SK-N-SH (cell line): Measurements from ENCODE around the gene TDRD10. TPM values are rescaled to one million over a fixed set of nuclear protein-coding genes. Genes with fewer than 3 reads are reported as not detected.

Source experiments
- CTCF ChIA-PET: fragments of 300-600, 350-600 bp; formaldehyde crosslinking; extraction: SDS; loops from one replicate; lab custom pipeline; 2021; lab: Yijun Ruan, JAX
- POLR2A ChIA-PET: fragments of 350-600 bp; sonication (Branson Sonifier 250); formaldehyde crosslinking; extraction: SDS; loops from one replicate; lab custom pipeline; 2020; ENCODE audit warnings: antibody characterized with exemption, inconsistent platforms; lab: Yijun Ruan, JAX
- DNase-seq: peaks from one replicate; pipeline ENCODE4 v3.0.0; 2012
- H2AFZ ChIP-seq: fragments of 200-600 bp; sonication (generic); 2 replicates; pipeline ENCODE4 v1.8.1; 2016; ENCODE audit warnings: antibody characterized with exemption, mild to moderate bottlenecking, low read depth
- H3F3A ChIP-seq: fragments of 200-600 bp; sonication (generic); replicated peaks from 2 replicates; pipeline ENCODE3; 2016; ENCODE audit warnings: antibody characterized with exemption, mild to moderate bottlenecking; ENCODE audit not compliant: insufficient read depth
- H3K27ac ChIP-seq, 2 experiments: fragments of 200-500 bp in 1 of 2; fragments of 200-600 bp in 1 of 2; sonication (Bioruptor generic) in 1 of 2; sonication (generic), shearing (Covaris generic) in 1 of 2; 2 replicates each; pipeline versions ENCODE4 v1.5.1 to v1.6.1; 2014 to 2016; ENCODE audit warnings: low read depth in 2 of 2, inconsistent platforms in 1 of 2, low read length in 1 of 2, mild to moderate bottlenecking in 1 of 2, mixed read lengths in 1 of 2
- H3K27me3 ChIP-seq: fragments of 200-600 bp; sonication (generic), shearing (Covaris generic); 2 replicates; pipeline ENCODE4 v1.6.1; 2016; ENCODE audit warnings: mixed run types; ENCODE audit not compliant: insufficient read depth
- H3K36me3 ChIP-seq, 2 experiments: fragments of 200-500 bp in 1 of 2; fragments of 200-600 bp in 1 of 2; sonication (Bioruptor generic) in 1 of 2; sonication (generic) in 1 of 2; replicated peaks in 1 of 2; 2 replicates each; pipeline versions ENCODE3 to v1.5.1; 2014 to 2016; ENCODE audit warnings: low read length in 1 of 2, mild to moderate bottlenecking in 1 of 2; ENCODE audit not compliant: insufficient read depth in 2 of 2, control insufficient read depth in 1 of 2
- H3K4me1 ChIP-seq, 2 experiments: fragments of 200-500 bp in 1 of 2; fragments of 200-600 bp in 1 of 2; sonication (Bioruptor generic) in 1 of 2; sonication (generic), shearing (Covaris generic) in 1 of 2; 2 replicates each; pipeline versions ENCODE4 v1.5.1 to v1.6.1; 2014 to 2016; ENCODE audit warnings: low read depth in 1 of 2, low read length in 1 of 2, mixed run types in 1 of 2; ENCODE audit not compliant: insufficient read depth in 2 of 2, control insufficient read depth in 1 of 2
- H3K4me2 ChIP-seq: fragments of 200-600 bp; sonication (generic), shearing (Covaris generic); 2 replicates; pipeline ENCODE4 v1.6.1; 2017; ENCODE audit warnings: mixed run types
- H3K4me3 ChIP-seq, 2 experiments: fragments of 200-500 bp in 1 of 2; fragments of 200-600 bp in 1 of 2; sonication (Bioruptor generic) in 1 of 2; sonication (generic), shearing (Covaris generic) in 1 of 2; 2 replicates each; pipeline versions ENCODE4 v1.5.1 to v1.8.1; 2014 to 2016; ENCODE audit warnings: low read depth in 2 of 2, inconsistent platforms in 1 of 2, low read length in 1 of 2, mild to moderate bottlenecking in 1 of 2, mixed read lengths in 1 of 2, moderate library complexity in 1 of 2
- H3K79me2 ChIP-seq: fragments of 200-600 bp; sonication (generic); 2 replicates; pipeline ENCODE4 v1.8.1; 2017; ENCODE audit warnings: mild to moderate bottlenecking; ENCODE audit not compliant: insufficient read depth
- H3K9ac ChIP-seq: fragments of 200-600 bp; sonication (generic); 2 replicates; pipeline ENCODE4 v1.6.1; 2017; ENCODE audit warnings: mixed run types
- H3K9me2 ChIP-seq: fragments of 200-600 bp; sonication (generic); 2 replicates; pipeline ENCODE4 v1.6.1; 2017; ENCODE audit warnings: mixed run types
- H3K9me3 ChIP-seq: fragments of 200-600 bp; sonication (generic); 2 replicates; pipeline ENCODE4 v1.6.1; 2017; ENCODE audit warnings: mixed run types, mild to moderate bottlenecking, moderate library complexity
- H4K20me1 ChIP-seq: fragments of 200-600 bp; sonication (generic); 2 replicates; pipeline ENCODE4 v1.6.1; 2017; ENCODE audit warnings: mild to moderate bottlenecking, mixed run types; ENCODE audit not compliant: insufficient read depth
- PBX3 ChIP-seq: IDR thresholded peaks from 2 replicates; pipeline ENCODE4; 2012
- RAD21 ChIP-seq: IDR thresholded peaks from 2 replicates; pipeline ENCODE4 v1.6.1; 2012; ENCODE audit warnings: mild to moderate bottlenecking, low read length
- REST ChIP-seq: IDR thresholded peaks from 2 replicates; pipeline ENCODE4 v1.6.1; 2012; ENCODE audit warnings: mild to moderate bottlenecking, low read depth, low read length, moderate library complexity
- USF1 ChIP-seq: IDR thresholded peaks from 2 replicates; pipeline ENCODE4 v1.4.0; 2012; ENCODE audit warnings: low read depth, borderline replicate concordance
- WGBS: methylation state at CpG from one replicate; pipeline ENCODE4 v1.1.6; 2017; ENCODE audit warnings: low lambda C conversion rate; 5-methylcytosine and 5-hydroxymethylcytosine counted together
- polyA plus RNA-seq, 3 experiments: library from polyadenylated mRNA; depleted of rRNA; stranded (reverse); fragments of >200 nt; gene quantifications; 2 replicates each; pipeline ENCODE4 v1.2.3, GENCODE V29; 2012

Gene TDRD10
- polyA plus RNA-seq, 1 of the 3 experiments (the other 2 are of a cell fraction): not detected

- POLR2A ChIA-PET: no interaction called here
- Histone ChIP-seq H3K9ac (no peak overlapping the region), H3K9me2 (no peaks in the 10 kb centered on the region), H3K4me2 (no peak overlapping the region), H3K4me3 (no peak overlapping the region), H3K36me3 (peaks cover 78 to 97% of the 10 kb centered on the region in 2 experiments), H4K20me1 (peaks cover 14% of the 10 kb centered on the region), H3K27me3 (no peaks in the 10 kb centered on the region), H3K27ac (peak overlapping the region in 1 of 2 experiments; percentile 68; a peak in 2 of 4 replicates), H2AFZ (no peak overlapping the region), H3K79me2 (no peaks in the 10 kb centered on the region), H3F3A (no peaks in the 10 kb centered on the region)
- DNase-seq: no peak
- TF ChIP-seq USF1 (no peak), PBX3 (no peak)
- TF ChIP-seq, all 33 proteins: peak for 0
- no peaks in the 10 kb centered on the region for H3K9me3 ChIP-seq
- 67% methylated on average over 9 of the region's 9 CpGs for WGBS
- peaks cover 0 to 14% of the 10 kb centered on the region in 2 experiments; a peak in 2 of 4 replicates for H3K4me1 ChIP-seq
- CTCF ChIA-PET: interaction anchor here (0.6 to 1.6 kb wide), 3 partner anchors 24 to 360 kb away, joined by 3 to 5 read pairs (median 3); no protein-coding TSS in a partner anchor
These were observed 81.8 kb downstream of the TDRD10 start for GRCh38 chr1:154583773-154584172.

- H3K4me3 ChIP-seq: no peak overlapping the region
- WGBS: 85% methylated on average over 9 of the region's 9 CpGs
- H3K9me3 ChIP-seq: no peaks in the 10 kb centered on the region
- H3K4me2 ChIP-seq: no peak overlapping the region
- H3F3A ChIP-seq: no peaks in the 10 kb centered on the region
- H3K4me1 ChIP-seq: peaks cover 0 to 11% of the 10 kb centered on the region in 2 experiments; a peak in 2 of 4 replicates
- ChIA-PET CTCF (interaction anchor here (0.9 to 1.6 kb wide), 3 partner anchors 294 to 360 kb away, joined by 3 to 5 read pairs (median 4); no protein-coding TSS in a partner anchor), POLR2A (no interaction called here)
- H3K36me3 ChIP-seq: peaks cover 80 to 97% of the 10 kb centered on the region in 2 experiments
- TF ChIP-seq REST: no peak
- TF ChIP-seq RAD21: peak; percentile 43
- H3K9me2 ChIP-seq: no peaks in the 10 kb centered on the region
- H3K9ac ChIP-seq: no peak overlapping the region
- no peak for DNase-seq
- H3K27me3 ChIP-seq: no peaks in the 10 kb centered on the region
- peak overlapping the region in 1 of 2 experiments; percentile 68; a peak in 2 of 4 replicates for H3K27ac ChIP-seq
- H2AFZ ChIP-seq: no peak overlapping the region
- no peaks in the 10 kb centered on the region for H3K79me2 ChIP-seq
- peaks cover 14% of the 10 kb centered on the region for H4K20me1 ChIP-seq
These were observed 82.4 kb downstream of the TDRD10 start for GRCh38 chr1:154584267-154584994.
